Sigmoid colon (tissue), 4 donors: Measurements from ENCODE around the gene FNIP2.

Experiments used
- CTCF ChIP-seq, 4 experiments: fragments of 450-650 bp in 3 of 4; fragments of 200-600 bp in 1 of 4; IDR thresholded peaks; one replicate each; pipeline ENCODE4 v1.5.1; 2016 to 2019; ENCODE audit warnings: antibody characterized with exemption in 4 of 4, mild to moderate bottlenecking in 3 of 4, moderate library complexity in 2 of 4
- EP300 ChIP-seq, 4 donors: sonication (generic); formaldehyde crosslinking; IDR thresholded peaks; one replicate each; pipeline ENCODE4 v1.6.1; 2017; ENCODE audit warnings: antibody characterized with exemption in 4 of 4
- POLR2A ChIP-seq, 2 donors: fragments of 450-650 bp; IDR thresholded peaks; one replicate each; pipeline ENCODE4 v1.6.1; 2016; ENCODE audit warnings: antibody characterized with exemption in 2 of 2, mild to moderate bottlenecking in 2 of 2, moderate library complexity in 2 of 2
- POLR2AphosphoS5 ChIP-seq, 4 donors: sonication (generic); formaldehyde crosslinking; IDR thresholded peaks; one replicate each; pipeline ENCODE4 v1.6.1; 2017; ENCODE audit warnings: antibody characterized with exemption in 4 of 4

DNA sequence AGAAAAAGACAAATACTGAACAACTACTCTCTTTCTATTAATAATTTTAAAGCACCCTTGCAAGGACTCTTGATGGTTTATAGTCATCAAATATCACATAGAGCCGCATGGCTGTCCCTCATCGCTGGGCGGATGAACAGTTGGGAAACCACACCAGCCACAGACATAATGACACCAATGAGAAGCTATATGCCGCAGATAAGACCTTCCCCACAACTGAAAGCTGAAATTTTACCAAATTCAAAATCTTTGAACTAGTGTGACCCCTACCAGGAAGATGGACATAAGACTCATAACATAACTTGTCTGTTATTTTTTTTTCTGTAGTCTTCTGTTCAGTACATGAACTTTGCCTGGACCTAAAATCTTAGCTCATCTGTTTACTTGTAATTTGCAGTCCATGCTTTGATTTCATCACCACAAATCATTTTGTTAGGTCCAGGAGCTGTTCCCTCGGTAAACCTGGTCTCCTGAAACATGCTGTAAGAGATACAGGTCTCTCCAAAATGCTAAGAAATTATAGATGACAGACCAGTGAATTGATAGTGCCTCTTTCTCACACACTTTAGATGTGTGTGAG is 176.8 kb downstream of the FNIP2 start:
- TF ChIP-seq CTCF (IDR thresholded peaks at IDR 0.05) (no peak), POLR2A (IDR thresholded peaks at IDR 0.05) (no peak), EP300 (IDR thresholded peaks at IDR 0.05) (no peak), POLR2AphosphoS5 (IDR thresholded peaks at IDR 0.05) (no peak)
